Stimulated activated CD4-positive, alpha-beta T cell treated with anti-CD3 and anti-CD28 coated beads, Interleukin-2, amount 100 ng/mL, for 48 hours (primary cell): ENCODE measurements around the gene RITA1.

Experiments
- DNase-seq, 2 donors: peaks; one replicate each; pipeline ENCODE4 v3.0.0-alpha.2; 2020

RITA1 gene

GRCh38 chr12:113180333-113180732 is 5.2 kb upstream of the RITA1 start:
- DNase-seq: no peak

GRCh38 chr12:113181975-113182374 is 3.5 kb upstream of the RITA1 start:
- DNase-seq: no peak

GRCh38 chr12:113183030-113183589 is 2.4 kb upstream of the RITA1 start:
- DNase-seq: no peak

GRCh38 chr12:113184098-113184899 is 1.2 kb upstream of the RITA1 start:
- no peak for DNase-seq

- DNase-seq: peak; percentile 78 to 81
Observed at GRCh38 chr12:113184900-113185179, 681 bp upstream of the RITA1 start.

- no peak for DNase-seq
Observed at GRCh38 chr12:113186033-113186365, 478 bp downstream of the RITA1 start.

- DNase-seq: no peak
Observed at GRCh38 chr12:113186666-113187325, 1.3 kb downstream of the RITA1 start.

- no peak for DNase-seq
Observed at GRCh38 chr12:113189361-113189760, 3.8 kb downstream of the RITA1 start.

- no peak for DNase-seq
Observed at GRCh38 chr12:113190761-113191160, 5.2 kb downstream of the RITA1 start.

- no peak for DNase-seq
Observed at GRCh38 chr12:113191227-113191626, 5.7 kb downstream of the RITA1 start.

GRCh38 chr12:113194971-113195391 is 9.5 kb downstream of the RITA1 start:
- no peak for DNase-seq

GRCh38 chr12:113195598-113195997 is 10.1 kb downstream of the RITA1 start:
- no peak for DNase-seq

- DNase-seq: no peak
Observed at GRCh38 chr12:113196582-113196981, 11.1 kb downstream of the RITA1 start.

- DNase-seq: peak; percentile 36 to 39
Observed at GRCh38 chr12:113196990-113197389, 11.5 kb downstream of the RITA1 start.

- DNase-seq: no peak
Observed at GRCh38 chr12:113197518-113198077, 12.1 kb downstream of the RITA1 start.

GRCh38 chr12:113198296-113198695 is 12.8 kb downstream of the RITA1 start:
- DNase-seq: no peak

GRCh38 chr12:113200021-113200797 is 14.7 kb downstream of the RITA1 start:
- DNase-seq: no peak

- DNase-seq: no peak
Observed at GRCh38 chr12:113201187-113202177, 16.0 kb downstream of the RITA1 start.

- DNase-seq: no peak
Observed at GRCh38 chr12:113202300-113203075, 17.0 kb downstream of the RITA1 start.

- DNase-seq: no peak
Observed at GRCh38 chr12:113203852-113204760, 18.6 kb downstream of the RITA1 start.
